H1 (cell line): ENCODE data around the gene TEX29.

Source experiments
- CTCF ChIP-seq, 3 experiments: IDR thresholded peaks; 1 replicate in 2 of 3; 2 replicates in 1 of 3; pipeline versions ENCODE4 v1.5.1 to v1.6.1; 2011; ENCODE audit warnings: low read length in 3 of 3, mild to moderate bottlenecking in 3 of 3, inconsistent platforms in 2 of 3, low read depth in 1 of 3, moderate library complexity in 1 of 3; ENCODE audit not compliant: insufficient read depth in 1 of 3; ENCODE audit errors: control extremely low read depth in 1 of 3
- EZH2 ChIP-seq: fragments of 200-600 bp; sonication (generic); IDR thresholded peaks from 2 replicates; pipeline ENCODE4 v1.7.1; 2012; ENCODE audit warnings: low read depth, mild to moderate bottlenecking, moderate library complexity, low read length, inconsistent platforms; ENCODE audit not compliant: severe bottlenecking
- FOSL1 ChIP-seq: IDR thresholded peaks from 2 replicates; pipeline ENCODE4 v1.6.1; 2011; ENCODE audit warnings: mild to moderate bottlenecking, low read depth, low read length, moderate library complexity; ENCODE audit not compliant: insufficient read depth
- GTF2F1 ChIP-seq: IDR thresholded peaks from 2 replicates; pipeline ENCODE4 v1.6.1; 2012; ENCODE audit warnings: low read depth, low read length, improper control_type of control experiment, borderline replicate concordance
- RBBP5 ChIP-seq: IDR thresholded peaks from 2 replicates; pipeline ENCODE4 v1.7.1; 2012; ENCODE audit warnings: low read depth, mild to moderate bottlenecking, inconsistent platforms, low read length, moderate library complexity, borderline replicate concordance
- TBP ChIP-seq: IDR thresholded peaks from 2 replicates; pipeline ENCODE4 v1.6.1; 2011; ENCODE audit warnings: low read depth, low read length, improper control_type of control experiment

DNA sequence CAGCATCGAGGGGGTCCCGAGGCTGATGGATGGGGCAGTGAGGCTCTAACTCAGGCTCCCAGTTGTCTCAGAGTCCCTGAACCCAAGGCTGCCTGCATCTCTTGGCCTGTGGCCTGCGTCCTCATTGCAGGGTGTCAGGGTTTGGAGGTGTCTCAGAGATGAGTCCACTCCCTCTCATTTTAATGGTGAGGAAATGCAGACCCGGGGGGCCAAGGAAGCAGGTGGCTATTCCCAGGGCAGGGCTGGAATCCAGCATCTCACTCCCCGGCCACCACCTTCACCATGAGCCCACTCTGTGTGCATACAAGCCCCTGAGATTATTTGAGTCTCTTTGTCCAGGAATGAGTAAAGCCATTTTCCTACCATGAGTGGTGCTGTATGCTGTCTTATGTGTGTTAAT lies 21.4 kb downstream of the TEX29 start:
- TF ChIP-seq TBP: no peak
- no peak for TF ChIP-seq CTCF (IDR thresholded peaks at IDR 0.05; ENCODE audit: control extremely low read depth in 1 of 3, insufficient read depth in 1 of 3, low read depth in 1 of 3, low read length in 3 of 3)
- TF ChIP-seq EZH2: no peak
- TF ChIP-seq GTF2F1: no peak
- no peak for TF ChIP-seq RBBP5
- TF ChIP-seq FOSL1: no peak
